HG03378 (cell line): ENCODE data around the gene GART.
"Not testable (repeated sequence)": the region's sequence is repeated elsewhere in the genome, so short reads cannot be mapped to it uniquely, and the experiment has no call there.

Experiments used
- ATAC-seq: cut with Tn5 transposase; IDR thresholded peaks from one replicate; pipeline ENCODE4 v1.9.1; 2021; ENCODE audit warnings: mild to moderate bottlenecking, moderate library complexity; ENCODE audit not compliant: unreplicated experiment

The GART gene

DNA sequence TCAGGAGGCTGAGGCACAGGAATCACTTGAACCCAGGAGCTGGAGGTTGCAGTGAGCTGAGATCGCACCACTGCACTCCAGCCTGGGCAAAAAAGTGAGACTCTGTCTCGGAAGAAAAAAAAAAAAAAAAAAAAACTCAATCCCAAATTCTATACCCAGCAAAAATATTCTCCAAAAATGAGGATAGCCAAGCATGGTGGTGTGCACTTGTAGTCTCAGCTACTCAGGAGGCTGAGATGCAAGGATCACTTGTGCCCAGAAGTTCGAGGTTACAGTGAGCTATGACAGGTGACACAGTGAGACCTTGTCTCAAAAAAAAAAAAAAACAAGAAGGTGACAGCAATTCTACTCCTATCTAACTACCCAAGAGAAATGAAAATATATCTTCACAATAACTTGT lies 68.6 kb downstream of the GART start:
- no peak for ATAC-seq

DNA sequence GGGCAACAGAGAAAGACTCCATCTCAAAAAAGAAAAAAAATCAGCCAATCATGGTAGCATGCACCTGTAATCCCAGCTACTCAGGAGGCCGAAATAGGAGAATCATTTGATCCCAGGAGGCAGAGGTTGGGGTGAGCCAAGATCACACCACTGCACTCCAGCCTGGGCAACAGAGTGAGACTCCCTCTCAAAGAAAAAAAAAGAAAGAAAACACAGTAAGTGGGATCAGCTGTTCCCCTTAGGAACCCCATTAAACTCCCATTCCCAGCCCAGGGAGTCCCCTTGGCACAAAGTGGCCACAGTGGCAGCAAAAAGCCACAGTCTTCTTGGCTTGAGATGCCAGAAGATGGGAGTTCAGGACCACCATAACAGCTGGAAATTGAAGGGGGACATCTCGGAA lies 71.2 kb downstream of the GART start:
- no peak for ATAC-seq

DNA sequence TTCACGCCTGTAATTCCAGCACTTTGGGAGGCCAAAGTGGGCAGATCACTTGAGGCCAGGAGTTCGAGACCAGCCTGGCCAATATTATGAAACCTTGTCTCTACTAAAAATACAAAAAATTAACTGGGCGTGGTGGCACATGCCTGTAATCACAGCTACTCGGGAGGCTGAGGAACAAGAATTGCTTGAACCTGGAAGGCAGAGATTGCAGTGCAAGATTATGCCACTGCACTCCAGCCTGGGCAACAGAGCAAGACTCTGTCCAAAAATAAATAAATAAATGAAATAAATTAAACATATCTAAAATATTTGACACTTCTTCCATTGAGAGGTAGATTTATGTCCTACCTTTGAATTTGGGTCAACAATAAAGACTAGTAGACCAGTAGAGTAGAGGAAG lies 72.7 kb downstream of the GART start:
- ATAC-seq, result not testable (repeated sequence)

DNA sequence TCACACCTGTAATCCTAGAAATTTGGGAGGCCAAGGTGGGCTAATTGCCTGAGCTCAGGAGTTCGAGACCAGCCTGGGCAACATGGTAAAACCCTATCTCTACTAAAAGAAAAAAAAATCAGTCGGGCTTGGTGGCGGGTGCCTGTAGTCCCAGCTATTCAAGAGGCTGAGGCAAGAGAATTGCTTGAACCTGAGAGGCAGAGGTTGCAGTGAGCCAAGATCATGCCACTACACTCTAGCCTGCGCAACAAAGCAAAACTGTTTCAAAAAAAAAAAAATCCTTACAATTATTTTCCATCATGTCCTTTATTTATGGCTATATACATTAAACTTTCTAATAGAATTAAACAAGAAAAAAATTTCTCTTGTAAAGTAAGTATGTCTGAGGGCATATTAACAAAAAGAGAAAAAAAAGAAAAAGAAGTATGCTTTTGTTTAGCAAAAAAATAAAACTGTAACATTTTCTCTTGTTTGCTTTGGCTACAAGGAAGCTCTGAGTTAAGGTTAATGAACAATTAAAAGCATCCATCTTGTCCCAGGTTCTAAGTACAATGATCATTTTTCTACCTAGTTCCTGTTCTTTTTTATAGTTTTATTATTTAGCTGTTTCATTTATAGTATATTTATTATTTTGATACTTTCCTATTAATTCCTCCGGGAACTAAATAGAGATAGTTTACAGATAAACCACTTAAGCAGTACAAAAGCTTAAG lies 80.2 kb downstream of the GART start:
- no peak for ATAC-seq

DNA sequence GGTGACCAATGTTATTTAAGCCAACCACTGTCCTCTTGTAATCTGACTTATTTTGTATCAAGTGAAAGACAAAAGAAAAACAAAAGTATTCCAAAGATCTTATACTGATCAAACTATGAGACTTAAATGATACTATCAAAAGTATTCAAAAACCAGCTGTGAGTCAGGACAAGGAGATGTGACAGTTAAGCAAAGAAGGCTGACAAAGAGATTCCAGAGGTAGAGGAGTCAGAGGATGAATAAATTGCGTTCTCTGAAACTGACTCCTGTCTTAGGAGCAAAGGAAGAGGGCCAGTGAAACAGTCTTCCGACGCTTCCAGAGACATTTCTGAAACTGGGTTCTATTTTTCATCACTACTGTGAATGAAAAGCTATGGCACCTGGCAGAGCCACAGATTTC lies 83.1 kb downstream of the GART start:
- ATAC-seq, result no peak

DNA sequence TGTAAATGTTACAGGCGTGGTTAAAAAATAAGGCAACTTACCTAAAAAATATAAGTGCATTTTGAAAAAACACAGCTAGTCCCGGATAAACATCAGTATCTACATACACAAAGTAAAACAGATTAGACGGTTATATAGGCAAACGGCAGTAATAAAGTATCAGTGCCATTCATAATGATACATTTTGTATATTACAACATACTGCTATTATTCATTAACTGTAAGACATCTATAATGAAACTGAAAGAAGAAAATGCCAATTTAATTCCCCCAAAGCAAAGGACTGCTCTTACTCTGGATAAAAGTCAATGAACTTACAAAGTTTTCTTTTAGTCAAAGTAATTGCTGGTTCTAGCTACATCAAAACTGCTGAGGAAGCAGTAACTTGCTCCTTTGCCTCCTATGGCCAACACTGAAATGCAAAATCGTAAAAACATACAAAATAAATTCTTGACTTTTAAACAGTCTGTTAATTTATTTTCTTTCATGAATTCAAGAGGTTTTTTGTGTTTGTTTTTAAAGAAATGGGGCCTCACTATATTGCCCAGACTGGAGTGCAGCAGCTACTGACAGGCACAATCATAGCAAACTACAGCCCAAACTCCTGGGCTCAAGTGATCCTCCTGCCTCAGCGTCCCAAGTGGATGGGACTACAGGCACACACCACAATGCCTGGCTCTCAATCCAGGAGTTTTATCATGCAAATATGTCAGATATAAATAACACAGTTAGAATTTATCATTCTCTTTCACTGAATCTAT lies 86.1 kb downstream of the GART start:
- ATAC-seq, result no peak
